Measurements from ENCODE around the gene SCN5A.

- TF ChIP-seq EZH2 (IDR thresholded peaks at IDR 0.05) (no peak), POLR2AphosphoS5 (IDR thresholded peaks at IDR 0.05; ENCODE audit: borderline replicate concordance, low read depth, low read length) (no peak), FOXP2 (optimal IDR thresholded peaks at IDR 0.05; ENCODE audit: control extremely low read depth, extremely low read length, insufficient read depth) (no peak)
Observed at GRCh38 chr3:38648659-38649499, 608 bp downstream of the SCN5A start.
